ENCODE data around the gene ASCL5. TPM values are rescaled to one million over a fixed set of nuclear protein-coding genes. Genes with fewer than 3 reads are reported as not detected.

The ASCL5 gene
- total and polyA plus RNA-seq, 9 of the 15 experiments (the other 6 are each of a cell fraction or from before 2014, with no cell fraction given) = 0.09 TPM; not detected in 8

DNA sequence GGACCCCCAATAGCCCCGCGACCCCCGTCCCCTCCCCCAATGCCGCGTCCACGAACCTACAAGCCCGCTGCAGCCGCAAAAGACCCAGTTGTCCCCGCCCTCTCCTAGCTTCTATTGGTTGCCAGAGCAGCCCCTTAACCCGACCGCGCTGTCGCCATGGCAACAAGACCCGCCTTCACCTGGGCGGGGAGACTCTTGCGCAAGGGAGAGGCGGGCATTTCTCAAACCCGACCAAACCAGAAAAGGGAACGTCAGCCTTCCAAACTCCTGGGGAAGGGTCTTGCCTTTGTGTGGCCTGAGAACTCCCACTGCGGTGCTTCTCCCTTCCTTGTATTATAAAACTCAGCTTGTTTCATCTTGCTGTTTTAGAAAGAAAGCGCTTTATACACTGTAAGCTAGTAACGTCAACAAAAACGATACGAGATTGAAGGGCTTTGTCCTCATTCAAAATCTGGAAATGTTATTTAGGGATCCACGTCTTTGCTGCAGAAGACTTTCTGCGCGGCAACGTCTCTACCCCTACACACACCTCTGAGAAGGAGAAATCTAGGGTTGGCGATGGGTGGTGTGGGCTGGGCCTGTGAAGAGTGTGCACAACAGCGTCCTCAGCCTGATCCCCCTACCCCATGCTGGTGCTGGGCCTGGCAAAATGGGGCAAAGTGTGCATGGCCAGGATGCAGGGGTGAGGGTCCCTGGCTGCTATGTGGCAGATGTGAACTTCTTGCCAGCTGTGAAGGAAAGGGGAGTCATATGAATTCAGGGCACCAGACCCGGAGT lies 27.6 kb upstream of the ASCL5 start, which contains the start of gene TMEM9 (continued):
- TF ChIP-seq SREBF1 (IDR thresholded peaks at IDR 0.05; ENCODE audit: borderline replicate concordance, low read depth, low read length) = no peak
- TF ChIP-seq ZNF766 (CRISPR knock-in tag; conservative IDR thresholded peaks at IDR 0.05) = peak; percentile 65; the same call in 1 of the 2 replicates
- peak; percentile 47; the same call in 1 of the 2 replicates for TF ChIP-seq PTTG1 (tag; IDR thresholded peaks at IDR 0.05; ENCODE audit: low read depth)
- no peak for TF ChIP-seq ZNF695 (CRISPR knock-in tag; IDR thresholded peaks at IDR 0.05)
- TF ChIP-seq, protein P1, sequence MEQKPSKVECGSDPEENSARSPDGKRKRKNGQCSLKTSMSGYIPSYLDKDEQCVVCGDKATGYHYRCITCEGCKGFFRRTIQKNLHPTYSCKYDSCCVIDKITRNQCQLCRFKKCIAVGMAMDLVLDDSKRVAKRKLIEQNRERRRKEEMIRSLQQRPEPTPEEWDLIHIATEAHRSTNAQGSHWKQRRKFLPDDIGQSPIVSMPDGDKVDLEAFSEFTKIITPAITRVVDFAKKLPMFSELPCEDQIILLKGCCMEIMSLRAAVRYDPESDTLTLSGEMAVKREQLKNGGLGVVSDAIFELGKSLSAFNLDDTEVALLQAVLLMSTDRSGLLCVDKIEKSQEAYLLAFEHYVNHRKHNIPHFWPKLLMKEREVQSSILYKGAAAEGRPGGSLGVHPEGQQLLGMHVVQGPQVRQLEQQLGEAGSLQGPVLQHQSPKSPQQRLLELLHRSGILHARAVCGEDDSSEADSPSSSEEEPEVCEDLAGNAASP (IDR thresholded peaks at IDR 0.05) = no peak
- TF ChIP-seq ELF1 (tag; IDR thresholded peaks at IDR 0.05) = no peak
- TF ChIP-seq PHF20 (IDR thresholded peaks at IDR 0.05; ENCODE audit: partially characterized antibody) = no peak
- no peak for TF ChIP-seq ZC3H11A (IDR thresholded peaks at IDR 0.05; ENCODE audit: low read depth, low read length)
- no peak for TF ChIP-seq ESRRA (IDR thresholded peaks at IDR 0.05; ENCODE audit: borderline replicate concordance, low read depth)
- TF ChIP-seq ARHGAP35 (IDR thresholded peaks at IDR 0.05; ENCODE audit: partially characterized antibody) = no peak
- no peak for TF ChIP-seq ZNF217 (CRISPR knock-in tag; IDR thresholded peaks at IDR 0.05)
- TF ChIP-seq NR2F6 (CRISPR knock-in tag; IDR thresholded peaks at IDR 0.05) = no peak
- TF ChIP-seq, protein P2, sequence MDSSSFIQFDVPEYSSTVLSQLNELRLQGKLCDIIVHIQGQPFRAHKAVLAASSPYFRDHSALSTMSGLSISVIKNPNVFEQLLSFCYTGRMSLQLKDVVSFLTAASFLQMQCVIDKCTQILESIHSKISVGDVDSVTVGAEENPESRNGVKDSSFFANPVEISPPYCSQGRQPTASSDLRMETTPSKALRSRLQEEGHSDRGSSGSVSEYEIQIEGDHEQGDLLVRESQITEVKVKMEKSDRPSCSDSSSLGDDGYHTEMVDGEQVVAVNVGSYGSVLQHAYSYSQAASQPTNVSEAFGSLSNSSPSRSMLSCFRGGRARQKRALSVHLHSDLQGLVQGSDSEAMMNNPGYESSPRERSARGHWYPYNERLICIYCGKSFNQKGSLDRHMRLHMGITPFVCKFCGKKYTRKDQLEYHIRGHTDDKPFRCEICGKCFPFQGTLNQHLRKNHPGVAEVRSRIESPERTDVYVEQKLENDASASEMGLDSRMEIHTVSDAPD (CRISPR knock-in tag; IDR thresholded peaks at IDR 0.05) = no peak
- TF ChIP-seq ERF (CRISPR knock-in tag; IDR thresholded peaks at IDR 0.05) = no peak
- TF ChIP-seq ZNF133 (CRISPR knock-in tag; IDR thresholded peaks at IDR 0.05) = no peak
- TF ChIP-seq, protein P3, sequence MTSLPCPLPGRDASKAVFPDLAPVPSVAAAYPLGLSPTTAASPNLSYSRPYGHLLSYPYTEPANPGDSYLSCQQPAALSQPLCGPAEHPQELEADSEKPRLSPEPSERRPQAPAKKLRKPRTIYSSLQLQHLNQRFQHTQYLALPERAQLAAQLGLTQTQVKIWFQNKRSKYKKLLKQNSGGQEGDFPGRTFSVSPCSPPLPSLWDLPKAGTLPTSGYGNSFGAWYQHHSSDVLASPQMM (CRISPR knock-in tag; IDR thresholded peaks at IDR 0.05) = no peak
- no peak for TF ChIP-seq SRSF1 (IDR thresholded peaks at IDR 0.05; ENCODE audit: low read depth, low read length)
- TF ChIP-seq, protein P4, sequence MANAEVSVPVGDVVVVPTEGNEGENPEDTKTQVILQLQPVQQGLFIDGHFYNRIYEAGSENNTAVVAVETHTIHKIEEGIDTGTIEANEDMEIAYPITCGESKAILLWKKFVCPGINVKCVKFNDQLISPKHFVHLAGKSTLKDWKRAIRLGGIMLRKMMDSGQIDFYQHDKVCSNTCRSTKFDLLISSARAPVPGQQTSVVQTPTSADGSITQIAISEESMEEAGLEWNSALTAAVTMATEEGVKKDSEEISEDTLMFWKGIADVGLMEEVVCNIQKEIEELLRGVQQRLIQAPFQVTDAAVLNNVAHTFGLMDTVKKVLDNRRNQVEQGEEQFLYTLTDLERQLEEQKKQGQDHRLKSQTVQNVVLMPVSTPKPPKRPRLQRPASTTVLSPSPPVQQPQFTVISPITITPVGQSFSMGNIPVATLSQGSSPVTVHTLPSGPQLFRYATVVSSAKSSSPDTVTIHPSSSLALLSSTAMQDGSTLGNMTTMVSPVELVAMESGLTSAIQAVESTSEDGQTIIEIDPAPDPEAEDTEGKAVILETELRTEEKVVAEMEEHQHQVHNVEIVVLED (CRISPR knock-in tag; IDR thresholded peaks at IDR 0.05) = no peak
- no peak for TF ChIP-seq TAF9B (IDR thresholded peaks at IDR 0.05; ENCODE audit: partially characterized antibody)
- no peak for TF ChIP-seq ASH1L (IDR thresholded peaks at IDR 0.05; ENCODE audit: borderline replicate concordance, low read depth, partially characterized antibody)
- no peak for TF ChIP-seq HMBOX1 (IDR thresholded peaks at IDR 0.05)
- no peak for TF ChIP-seq ELF4 (CRISPR knock-in tag; IDR thresholded peaks at IDR 0.05)
- TF ChIP-seq NR2C2 (CRISPR knock-in tag; IDR thresholded peaks at IDR 0.05) = no peak
- no peak for TF ChIP-seq NR2C2 (tag; IDR thresholded peaks at IDR 0.05)

Data from K562 (cell line).